Endothelial cell of umbilical vein (primary cell): ENCODE measurements around the gene PALM. TPM values are rescaled to one million over a fixed set of nuclear protein-coding genes. Genes with fewer than 3 reads are reported as not detected.

Experiments
- BruUV-seq: library from RNA; stranded (reverse); fragments of 400-500 nt; replicated peaks from 2 replicates; lab custom pipeline; 2021; lab: Mats Ljungman, UMichigan
- CTCF ChIA-PET: fragments of 300-600, 350-600 bp; sonication (Branson Sonifier 250); formaldehyde crosslinking; loops from one replicate; lab custom pipeline; 2021; ENCODE audit warnings: antibody characterized with exemption, inconsistent platforms; lab: Charles Lee
- POLR2A ChIA-PET: fragments of 300-600, 350-600 bp; sonication (Branson Sonifier 250); formaldehyde crosslinking; loops from one replicate; lab custom pipeline; 2021; ENCODE audit warnings: antibody characterized with exemption, inconsistent platforms; lab: Charles Lee
- DNase-seq: peaks from one replicate; pipeline ENCODE4 v3.0.0-alpha.2; 2011; ENCODE audit warnings: low read depth, low spot score
- FAIRE-seq: peaks from 2 replicates; lab custom pipeline; 2011; peaks lifted over from hg19 to GRCh38; lab: Jason Lieb, UNC
- H2AFZ ChIP-seq: 2 replicates; pipeline ENCODE4 v1.6.0; 2012; ENCODE audit warnings: low read depth, low read length, control low read depth, inconsistent platforms
- H3K27ac ChIP-seq: 2 replicates; pipeline ENCODE4 v1.5.1; 2011; ENCODE audit warnings: low read depth, mild to moderate bottlenecking, control low read depth, low read length, moderate library complexity; ENCODE audit not compliant: insufficient read depth
- H3K27me3 ChIP-seq, 2 experiments: 2 replicates each; pipeline versions ENCODE4 v1.6.0 to v1.6.1; 2011; ENCODE audit warnings: low read length in 2 of 2, mixed read lengths in 1 of 2; ENCODE audit not compliant: control insufficient read depth in 2 of 2, insufficient read depth in 2 of 2
- H3K36me3 ChIP-seq, 2 experiments: 2 replicates in 1 of 2; 3 replicates in 1 of 2; pipeline ENCODE4 v1.5.1; 2011; ENCODE audit warnings: low read length in 2 of 2, mild to moderate bottlenecking in 1 of 2, moderate library complexity in 1 of 2; ENCODE audit not compliant: control insufficient read depth in 2 of 2, insufficient read depth in 2 of 2; ENCODE audit errors: extremely low read depth in 1 of 2
- H3K4me1 ChIP-seq: 3 replicates; pipeline ENCODE4 v1.5.1; 2011; ENCODE audit warnings: mild to moderate bottlenecking, low read length; ENCODE audit not compliant: control insufficient read depth, insufficient read depth; ENCODE audit errors: extremely low read depth
- H3K4me2 ChIP-seq: 2 replicates; pipeline ENCODE4 v1.6.1; 2011; ENCODE audit warnings: low read length, control low read depth, mixed read lengths; ENCODE audit not compliant: insufficient read depth
- H3K4me3 ChIP-seq, 3 experiments: fragments of 200-600 bp in 1 of 3; sonication (generic), shearing (Covaris generic) in 1 of 3; replicated peaks in 1 of 3; 2 replicates each; pipeline ENCODE4 v1.5.1; 2011 to 2016; ENCODE audit warnings: control low read depth in 3 of 3, low read length in 3 of 3, mild to moderate bottlenecking in 2 of 3, inconsistent platforms in 1 of 3, low read depth in 1 of 3, moderate library complexity in 1 of 3; ENCODE audit not compliant: insufficient read depth in 1 of 3
- H3K79me2 ChIP-seq: 2 replicates; pipeline ENCODE4 v1.6.0; 2012; ENCODE audit warnings: low read length, inconsistent platforms; ENCODE audit not compliant: control insufficient read depth, insufficient read depth
- H3K9ac ChIP-seq: replicated peaks from 2 replicates; pipeline ENCODE3; 2011; ENCODE audit warnings: low read length, control low read depth; ENCODE audit not compliant: insufficient read depth; ENCODE audit errors: extremely low read depth
- H3K9me1 ChIP-seq: replicated peaks from 3 replicates; pipeline ENCODE4 v1.6.0; 2011; ENCODE audit warnings: mild to moderate bottlenecking, low read length; ENCODE audit not compliant: control insufficient read depth, insufficient read depth; ENCODE audit errors: extremely low read depth
- H3K9me3 ChIP-seq: replicated peaks from 2 replicates; pipeline ENCODE4 v1.5.1; 2012; ENCODE audit warnings: low read length, inconsistent platforms; ENCODE audit not compliant: control insufficient read depth, insufficient read depth
- H4K20me1 ChIP-seq: replicated peaks from 2 replicates; pipeline ENCODE3; 2011; ENCODE audit warnings: mild to moderate bottlenecking, low read length; ENCODE audit not compliant: control insufficient read depth, insufficient read depth; ENCODE audit errors: extremely low read depth
- EZH2 ChIP-seq: IDR thresholded peaks from 2 replicates; pipeline ENCODE4 v1.6.1; 2012; ENCODE audit warnings: borderline replicate concordance, low read depth, mild to moderate bottlenecking, moderate library complexity, low read length, inconsistent platforms; ENCODE audit not compliant: severe bottlenecking
- FOS ChIP-seq: IDR thresholded peaks from 2 replicates; pipeline ENCODE4 v1.6.1; 2011; ENCODE audit warnings: mild to moderate bottlenecking, low read length, moderate library complexity, borderline replicate concordance; ENCODE audit not compliant: insufficient read depth
- GATA2 ChIP-seq: IDR thresholded peaks from 2 replicates; pipeline ENCODE4 v1.7.0; 2011; ENCODE audit warnings: low read depth, mild to moderate bottlenecking, moderate library complexity, mixed read lengths, low read length; ENCODE audit not compliant: insufficient read length, insufficient read depth
- JUN ChIP-seq: IDR thresholded peaks from 2 replicates; pipeline ENCODE4 v1.6.1; 2011; ENCODE audit warnings: borderline replicate concordance, low read depth; ENCODE audit not compliant: insufficient read length, insufficient read depth
- MYC ChIP-seq: IDR thresholded peaks from one replicate; pipeline ENCODE4 v1.6.1; 2011; ENCODE audit warnings: mild to moderate bottlenecking, low read depth, low read length
- POLR2A ChIP-seq: IDR thresholded peaks from 2 replicates; pipeline ENCODE4 v1.6.1; 2012; ENCODE audit warnings: low read depth, mild to moderate bottlenecking, control low read depth, low read length
- POLR2AphosphoS5 ChIP-seq: IDR thresholded peaks from 2 replicates; pipeline ENCODE4 v1.6.1; 2012; ENCODE audit warnings: low read depth, mild to moderate bottlenecking, control low read depth, low read length, moderate library complexity; ENCODE audit not compliant: insufficient read depth
- dilution Hi-C: fragments of 300-500 bp; cut with MboI; formaldehyde crosslinking; loops from one replicate; pipeline ENCODE4 v1.15.0; 2019; ENCODE audit warnings: low sequenced_read_pairs; ENCODE audit not compliant: extremely low pct_ligation_motif_present
- intact Hi-C: fragments of 100-400 bp; cut with micrococcal nuclease; formaldehyde crosslinking; loops from one replicate; pipeline ENCODE4 v1.10.0; 2022
- polyA plus RNA-seq, 4 experiments: library from polyadenylated mRNA; depleted of rRNA in 3 of 4; stranded (reverse) in 3 of 4; unstranded in 1 of 4; fragments of >200 nt; gene quantifications; 2 replicates each; pipeline versions ENCODE4 v1.2.1 to v1.2.3, GENCODE V29; 2011 to 2012; ENCODE audit warnings: missing spikeins in 1 of 4
- total RNA-seq: library from RNA; stranded (reverse); gene quantifications from 2 replicates; pipeline ENCODE4 v1.2.3, GENCODE V29; 2021
- TF ChIP-seq, protein P1 (sequence below): IDR thresholded peaks from 2 replicates; pipeline ENCODE4 v1.6.1; 2011; ENCODE audit not compliant: insufficient read depth, insufficient read length
- TF ChIP-seq, protein P2 (sequence below), 2 donors: IDR thresholded peaks; 1 replicate in 1 of 2; 2 replicates in 1 of 2; pipeline ENCODE4 v1.5.1; 2011; ENCODE audit warnings: low read length in 2 of 2, mild to moderate bottlenecking in 2 of 2, moderate library complexity in 2 of 2, control low read depth in 1 of 2, inconsistent platforms in 1 of 2, low read depth in 1 of 2; ENCODE audit not compliant: insufficient read depth in 1 of 2; ENCODE audit errors: extremely low read depth in 1 of 2

The PALM gene
- total and polyA plus RNA-seq, 2 donors (not counting 3 experiments of a cell fraction or from before 2014, with no cell fraction given), result 3.9 to 31.8 TPM

DNA sequence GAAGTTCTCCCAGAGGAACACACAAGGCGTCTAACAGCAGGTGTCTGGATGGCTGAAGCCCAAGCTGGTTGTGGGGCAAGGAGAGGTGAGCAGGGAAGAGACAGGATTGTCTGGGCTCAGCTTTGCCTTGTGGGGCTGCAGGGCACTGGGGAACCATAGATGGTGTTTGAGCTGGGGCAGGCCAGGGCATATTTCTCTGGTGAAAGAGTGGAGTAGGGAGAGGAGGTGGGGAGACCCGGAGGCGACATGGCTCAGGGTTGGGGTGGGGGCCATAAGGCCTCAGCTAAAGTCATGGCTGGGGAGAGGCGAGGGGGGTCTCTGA is 5.4 kb upstream of the PALM start:
- Histone ChIP-seq H4K20me1 (no peaks in the 10 kb centered on the region), H2AFZ (peak overlapping the region; percentile 64), H3K79me2 (no peaks in the 10 kb centered on the region), H3K9me1 (no peaks in the 10 kb centered on the region), H3K9ac (no peak overlapping the region), H3K4me2 (no peak overlapping the region), H3K36me3 (no peaks in the 10 kb centered on the region), H3K27me3 (peaks cover 0 to 3% of the 10 kb centered on the region in 2 experiments), H3K27ac (no peak overlapping the region), H3K9me3 (no peaks in the 10 kb centered on the region), H3K4me1 (peaks cover 1% of the 10 kb centered on the region), H3K4me3 (no peak overlapping the region)
- TF ChIP-seq FOS, result no peak
- no peak for TF ChIP-seq EZH2
- TF ChIP-seq, protein P1, sequence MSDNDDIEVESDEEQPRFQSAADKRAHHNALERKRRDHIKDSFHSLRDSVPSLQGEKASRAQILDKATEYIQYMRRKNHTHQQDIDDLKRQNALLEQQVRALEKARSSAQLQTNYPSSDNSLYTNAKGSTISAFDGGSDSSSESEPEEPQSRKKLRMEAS, result no peak
- no peak for TF ChIP-seq GATA2
- TF ChIP-seq, protein P2, sequence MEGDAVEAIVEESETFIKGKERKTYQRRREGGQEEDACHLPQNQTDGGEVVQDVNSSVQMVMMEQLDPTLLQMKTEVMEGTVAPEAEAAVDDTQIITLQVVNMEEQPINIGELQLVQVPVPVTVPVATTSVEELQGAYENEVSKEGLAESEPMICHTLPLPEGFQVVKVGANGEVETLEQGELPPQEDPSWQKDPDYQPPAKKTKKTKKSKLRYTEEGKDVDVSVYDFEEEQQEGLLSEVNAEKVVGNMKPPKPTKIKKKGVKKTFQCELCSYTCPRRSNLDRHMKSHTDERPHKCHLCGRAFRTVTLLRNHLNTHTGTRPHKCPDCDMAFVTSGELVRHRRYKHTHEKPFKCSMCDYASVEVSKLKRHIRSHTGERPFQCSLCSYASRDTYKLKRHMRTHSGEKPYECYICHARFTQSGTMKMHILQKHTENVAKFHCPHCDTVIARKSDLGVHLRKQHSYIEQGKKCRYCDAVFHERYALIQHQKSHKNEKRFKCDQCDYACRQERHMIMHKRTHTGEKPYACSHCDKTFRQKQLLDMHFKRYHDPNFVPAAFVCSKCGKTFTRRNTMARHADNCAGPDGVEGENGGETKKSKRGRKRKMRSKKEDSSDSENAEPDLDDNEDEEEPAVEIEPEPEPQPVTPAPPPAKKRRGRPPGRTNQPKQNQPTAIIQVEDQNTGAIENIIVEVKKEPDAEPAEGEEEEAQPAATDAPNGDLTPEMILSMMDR (IDR thresholded peaks at IDR 0.05; ENCODE audit: extremely low read depth in 1 of 2, insufficient read depth in 1 of 2, low read depth in 1 of 2, low read length in 2 of 2), result no peak
- TF ChIP-seq POLR2A, result no peak
- no peak for TF ChIP-seq POLR2AphosphoS5
- TF ChIP-seq JUN, result no peak
- TF ChIP-seq MYC, result no peak
- intact Hi-C loops, result loop anchor here (1.0 kb wide), 1 partner anchor 23 kb away; no protein-coding TSS in a partner anchor
- DNase-seq (no peak), FAIRE-seq (no peak)
- CTCF ChIA-PET, result interaction anchor here (1.0 to 1.4 kb wide), 3 partner anchors 22 to 31 kb away, joined by 5 to 7 read pairs (median 6); no protein-coding TSS in a partner anchor
- POLR2A ChIA-PET, result no interaction called here
- dilution Hi-C loops, result no loop called here
- no TSS peak for BruUV-seq
